Ascending aorta (tissue), 2 donors: ENCODE results near the gene VTI1A. TPM values are rescaled to one million over a fixed set of nuclear protein-coding genes. Genes with fewer than 3 reads are reported as not detected.

Source experiments
- DNase-seq, 2 donors: peaks; one replicate each; pipeline ENCODE4 v3.0.0-alpha.2; 2019; ENCODE audit warnings: low spot score in 2 of 2
- H3K27ac ChIP-seq, 2 donors: fragments of 200-600 bp; sonication (generic); one replicate each; pipeline ENCODE4 v1.5.1; 2016 to 2017; ENCODE audit warnings: mild to moderate bottlenecking in 1 of 2
- H3K27me3 ChIP-seq: fragments of 200-600 bp; sonication (generic); one replicate; pipeline ENCODE4 v1.5.1; 2017
- H3K36me3 ChIP-seq, 2 donors: fragments of 200-600 bp; sonication (generic); one replicate each; pipeline ENCODE4 v1.5.1; 2016
- H3K4me1 ChIP-seq, 2 donors: fragments of 200-600 bp; sonication (generic); one replicate each; pipeline ENCODE4 v1.5.1; 2016 to 2017; ENCODE audit warnings: mild to moderate bottlenecking in 1 of 2
- H3K4me3 ChIP-seq, 2 donors: fragments of 200-600 bp; sonication (generic); one replicate each; pipeline ENCODE4 v1.5.1; 2016 to 2017; ENCODE audit warnings: mild to moderate bottlenecking in 1 of 2
- H3K9me3 ChIP-seq, 2 donors: fragments of 200-600 bp; sonication (generic); one replicate each; pipeline ENCODE4 v1.5.1; 2016
- intact Hi-C: fragments of 100-400 bp; cut with DNase I; formaldehyde crosslinking; loops from one replicate; pipeline ENCODE4 v1.15.1; 2023
- total RNA-seq: library from RNA; depleted of rRNA; stranded (reverse); fragments of >200 nt; gene quantifications from one replicate; pipeline ENCODE4 v1.1.0, GENCODE V29; 2016
- TF ChIP-seq, protein P1 (sequence below), 3 experiments: fragments of 200-600 bp in 2 of 3; fragments of 450-650 bp in 1 of 3; sonication (generic) in 2 of 3; IDR thresholded peaks; one replicate each; pipeline ENCODE4 v1.5.1; 2016 to 2019; ENCODE audit warnings: antibody characterized with exemption in 3 of 3, mild to moderate bottlenecking in 1 of 3, moderate library complexity in 1 of 3

VTI1A gene
- total RNA-seq, 1 donor from 2014 or later: 32.5 TPM

GRCh38 chr10:112821663-112822062 lies 374.6 kb downstream of the VTI1A start:
- Histone ChIP-seq H3K27me3 (no peaks in the 10 kb centered on the region), H3K9me3 (no peaks in the 10 kb centered on the region), H3K4me1 (peaks cover 0 to 4% of the 10 kb centered on the region in 2 donors), H3K36me3 (no peaks in the 10 kb centered on the region), H3K27ac (no peak overlapping the region), H3K4me3 (no peak overlapping the region)
- intact Hi-C loops: no loop called here
- no peak for DNase-seq
- TF ChIP-seq, protein P1, sequence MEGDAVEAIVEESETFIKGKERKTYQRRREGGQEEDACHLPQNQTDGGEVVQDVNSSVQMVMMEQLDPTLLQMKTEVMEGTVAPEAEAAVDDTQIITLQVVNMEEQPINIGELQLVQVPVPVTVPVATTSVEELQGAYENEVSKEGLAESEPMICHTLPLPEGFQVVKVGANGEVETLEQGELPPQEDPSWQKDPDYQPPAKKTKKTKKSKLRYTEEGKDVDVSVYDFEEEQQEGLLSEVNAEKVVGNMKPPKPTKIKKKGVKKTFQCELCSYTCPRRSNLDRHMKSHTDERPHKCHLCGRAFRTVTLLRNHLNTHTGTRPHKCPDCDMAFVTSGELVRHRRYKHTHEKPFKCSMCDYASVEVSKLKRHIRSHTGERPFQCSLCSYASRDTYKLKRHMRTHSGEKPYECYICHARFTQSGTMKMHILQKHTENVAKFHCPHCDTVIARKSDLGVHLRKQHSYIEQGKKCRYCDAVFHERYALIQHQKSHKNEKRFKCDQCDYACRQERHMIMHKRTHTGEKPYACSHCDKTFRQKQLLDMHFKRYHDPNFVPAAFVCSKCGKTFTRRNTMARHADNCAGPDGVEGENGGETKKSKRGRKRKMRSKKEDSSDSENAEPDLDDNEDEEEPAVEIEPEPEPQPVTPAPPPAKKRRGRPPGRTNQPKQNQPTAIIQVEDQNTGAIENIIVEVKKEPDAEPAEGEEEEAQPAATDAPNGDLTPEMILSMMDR (IDR thresholded peaks at IDR 0.05): no peak

- peaks cover 0 to 4% of the 10 kb centered on the region in 2 donors for H3K4me1 ChIP-seq
- no peaks in the 10 kb centered on the region for H3K27me3 ChIP-seq
- H3K36me3 ChIP-seq: no peaks in the 10 kb centered on the region
- no peaks in the 10 kb centered on the region for H3K9me3 ChIP-seq
- no peak overlapping the region for H3K4me3 ChIP-seq
- intact Hi-C loops: no loop called here
- no peak overlapping the region for H3K27ac ChIP-seq
- no peak for DNase-seq
- TF ChIP-seq, protein P1 (IDR thresholded peaks at IDR 0.05): no peak
Observed at GRCh38 chr10:112823007-112823406, 376.0 kb downstream of the VTI1A start.

GRCh38 chr10:112823604-112824003 lies 376.6 kb downstream of the VTI1A start:
- Histone ChIP-seq H3K4me1 (peaks cover 0 to 4% of the 10 kb centered on the region in 2 donors), H3K36me3 (no peaks in the 10 kb centered on the region), H3K27me3 (no peaks in the 10 kb centered on the region), H3K27ac (no peak overlapping the region), H3K9me3 (no peaks in the 10 kb centered on the region), H3K4me3 (no peak overlapping the region)
- TF ChIP-seq, protein P1 (IDR thresholded peaks at IDR 0.05): no peak
- DNase-seq: no peak
- intact Hi-C loops: no loop called here

DNA sequence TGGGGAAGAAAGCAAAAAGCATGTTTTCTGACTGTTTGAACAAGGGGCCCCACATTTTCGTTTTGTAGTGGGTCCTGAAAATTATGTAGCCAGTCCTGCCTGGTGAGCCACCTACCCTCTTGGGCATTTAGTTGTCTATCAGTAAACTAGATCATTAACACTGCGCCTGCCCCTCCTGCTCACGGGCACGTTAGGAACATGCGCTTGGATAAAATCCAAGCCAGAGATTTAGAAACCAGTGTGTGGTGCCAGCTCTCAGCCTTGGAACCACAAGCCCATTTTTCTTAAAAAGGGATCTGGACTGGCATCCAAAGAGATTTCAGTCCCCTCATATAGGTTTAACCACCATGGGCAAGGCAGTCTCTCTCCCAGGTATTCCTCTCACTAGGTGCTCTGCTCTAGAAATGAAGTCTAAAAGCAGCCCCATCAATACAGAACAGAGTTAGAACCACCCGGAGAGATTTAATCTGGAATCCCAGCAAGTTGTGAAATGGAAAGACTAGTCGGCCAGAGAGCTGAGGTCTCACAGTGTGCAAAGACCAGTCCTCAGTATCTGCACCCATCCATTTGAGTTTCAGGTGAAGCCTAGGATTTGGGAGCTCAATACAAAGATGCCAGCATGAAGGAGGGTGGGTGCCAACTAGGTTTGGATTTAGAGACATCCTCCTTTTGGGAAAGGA lies 379.1 kb downstream of the VTI1A start:
- no peaks in the 10 kb centered on the region for H3K27me3 ChIP-seq
- no peaks in the 10 kb centered on the region for H3K36me3 ChIP-seq
- no peaks in the 10 kb centered on the region for H3K9me3 ChIP-seq
- H3K4me1 ChIP-seq: peaks cover 0 to 4% of the 10 kb centered on the region in 2 donors
- TF ChIP-seq, protein P1 (IDR thresholded peaks at IDR 0.05): no peak
- H3K27ac ChIP-seq: no peak overlapping the region
- no peak overlapping the region for H3K4me3 ChIP-seq
- intact Hi-C loops: no loop called here
- no peak for DNase-seq

- Histone ChIP-seq H3K9me3 (no peaks in the 10 kb centered on the region), H3K4me1 (peaks cover 0 to 4% of the 10 kb centered on the region in 2 donors), H3K36me3 (no peaks in the 10 kb centered on the region), H3K27me3 (no peaks in the 10 kb centered on the region), H3K27ac (no peak overlapping the region), H3K4me3 (no peak overlapping the region)
- no peak for DNase-seq
- TF ChIP-seq, protein P1 (IDR thresholded peaks at IDR 0.05): no peak
- intact Hi-C loops: no loop called here
Observed at GRCh38 chr10:112827086-112827485, 380.1 kb downstream of the VTI1A start.
